Dermis microvascular lymphatic vessel endothelial cell (primary cell): Measurements from ENCODE around the gene ACBD7. TPM values are rescaled to one million over a fixed set of nuclear protein-coding genes. Genes with fewer than 3 reads are reported as not detected.

Source experiments
- total RNA-seq: library from RNA; depleted of rRNA; stranded (reverse); fragments of >200 nt; gene quantifications from 2 replicates; pipeline ENCODE4 v1.2.1, GENCODE V29; 2014

ACBD7 gene
- total RNA-seq, 1 donor from 2014 or later: 3.1 TPM

Other genes starting within 250 kb of the ACBD7 start
- gene SUV39H2, start 209.9 kb downstream of the ACBD7 start, total RNA-seq: 9.9 and 12.2 TPM in 2 replicates
- gene DCLRE1C, start 134.7 kb downstream of the ACBD7 start, total RNA-seq: 5.4 and 6.7 TPM in 2 replicates
- not detected in 2 replicates for gene MEIG1, start 129.4 kb downstream of the ACBD7 start, total RNA-seq
- 0.25 and 0.26 TPM in 2 replicates for gene OLAH, start 44.8 kb downstream of the ACBD7 start, total RNA-seq
- 6.5 and 10.2 TPM in 2 replicates for gene RPP38, start 8.6 kb upstream of the ACBD7 start, total RNA-seq
- 41.2 and 46.1 TPM in 2 replicates for gene NMT2, start 79.9 kb upstream of the ACBD7 start, total RNA-seq